AG04449 (cell line): ENCODE measurements around the gene MRPS23.

Source experiments
- CTCF ChIA-PET: fragments of 350-600 bp; formaldehyde crosslinking; extraction: SDS; loops from one replicate; lab custom pipeline; 2021; ENCODE audit warnings: antibody characterized with exemption; lab: Yijun Ruan, JAX
- POLR2A ChIA-PET: fragments of 400-600, 350-600 bp; formaldehyde crosslinking; extraction: SDS; loops from one replicate; lab custom pipeline; 2020; ENCODE audit warnings: antibody characterized with exemption, inconsistent platforms; lab: Yijun Ruan, JAX
- DNase-seq: peaks from one replicate; pipeline ENCODE4 v3.0.0-alpha.2; 2010; ENCODE audit warnings: low read depth, low spot score
- H3K4me3 ChIP-seq: 2 replicates; pipeline ENCODE4 v1.5.1; 2011; ENCODE audit warnings: low read depth, mild to moderate bottlenecking, control low read depth, low read length
- CTCF ChIP-seq: IDR thresholded peaks from one replicate; pipeline ENCODE4 v1.5.1; 2011; ENCODE audit warnings: mild to moderate bottlenecking, moderate library complexity, low read length, control low read depth, inconsistent platforms; ENCODE audit not compliant: insufficient read depth; ENCODE audit errors: missing control alignments

MRPS23 gene

GRCh38 chr17:57859601-57860413 lies 10.0 kb upstream of the MRPS23 start:
- TF ChIP-seq CTCF: no peak
- ChIA-PET CTCF (interaction anchor here (0.7 to 36.7 kb wide), 12 partner anchors 9 to 254 kb away, joined by 3 to 1361 read pairs (median 28); partner anchors contain the start of genes CUEDC1, MRPS23, SRSF1 and VEZF1), POLR2A (interaction anchor here (0.5 to 3.2 kb wide), 12 partner anchors 9 to 142 kb away, joined by 3 to 14 read pairs (median 4); partner anchors contain the start of gene VEZF1)
- DNase-seq: no peak
- no peak overlapping the region for H3K4me3 ChIP-seq

GRCh38 chr17:57858838-57859237 lies 9.0 kb upstream of the MRPS23 start:
- CTCF ChIA-PET: interaction anchor here (0.7 to 36.7 kb wide), 21 partner anchors 8 to 255 kb away, joined by 3 to 1361 read pairs (median 9); partner anchors contain the start of genes CUEDC1, MRPS23, SRSF1 and VEZF1
- DNase-seq: no peak
- no peak for TF ChIP-seq CTCF
- H3K4me3 ChIP-seq: no peak overlapping the region
- POLR2A ChIA-PET: interaction anchor here (0.8 to 1.5 kb wide), 2 partner anchors 9 to 10 kb away, joined by 3 to 5 read pairs; partner anchors contain the start of gene MRPS23

GRCh38 chr17:57856792-57857620 lies 7.2 kb upstream of the MRPS23 start:
- ChIA-PET POLR2A (interaction anchor here (0.8 to 1.0 kb wide), 3 partner anchors 95 to 143 kb away, joined by 4 read pairs; no protein-coding TSS in a partner anchor), CTCF (interaction anchor here (0.9 to 36.7 kb wide), 18 partner anchors 12 to 727 kb away, joined by 3 to 1361 read pairs (median 10); partner anchors contain the start of genes CUEDC1, SRSF1 and VEZF1)
- H3K4me3 ChIP-seq: no peak overlapping the region
- DNase-seq: no peak
- TF ChIP-seq CTCF: no peak

- ChIA-PET POLR2A (interaction anchor here (0.6 to 1.8 kb wide), 5 partner anchors 14 to 144 kb away, joined by 3 to 6 read pairs (median 3); no protein-coding TSS in a partner anchor), CTCF (interaction anchor here (0.9 to 36.7 kb wide), 8 partner anchors 13 to 257 kb away, joined by 3 to 1361 read pairs (median 34); partner anchors contain the start of genes CUEDC1, SRSF1 and VEZF1)
- no peak for DNase-seq
These were observed 5.7 kb upstream of the MRPS23 start for GRCh38 chr17:57855391-57856035.

More at GRCh38 chr17:57855391-57856035, 5.7 kb upstream of the MRPS23 start:
- no peak for TF ChIP-seq CTCF
- no peak overlapping the region for H3K4me3 ChIP-seq
